Stimulated activated CD4-positive, alpha-beta T cell treated with anti-CD3 and anti-CD28 coated beads, Interleukin-2, amount 100 ng/mL, for 4 hours (primary cell): ENCODE data around the gene PHLDA2.

Experiments used
- DNase-seq: peaks from one replicate; pipeline ENCODE4 v3.0.0-alpha.2; 2020; ENCODE audit warnings: low read depth

The PHLDA2 gene

DNA sequence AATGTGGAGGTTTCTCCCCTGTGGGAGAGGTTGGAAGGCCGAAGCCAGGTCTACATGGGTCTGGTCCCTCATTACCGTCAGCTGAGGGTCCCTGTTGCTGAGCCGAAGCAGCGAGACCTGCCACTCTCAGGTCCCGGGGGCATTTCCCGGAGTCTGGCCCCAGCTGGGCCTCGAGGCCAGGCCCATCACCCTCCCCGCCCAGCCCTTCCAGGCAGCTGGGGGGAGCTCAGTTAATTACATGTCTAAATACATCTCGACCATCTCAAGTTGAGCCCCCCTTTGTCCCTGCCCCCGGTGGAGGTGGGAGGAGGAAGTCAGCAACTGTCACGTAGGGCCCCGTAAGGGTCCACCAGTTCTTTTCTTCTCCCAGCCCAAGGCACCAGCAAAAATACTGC, 47.2 kb downstream of the PHLDA2 start:
- DNase-seq, result no peak

DNA sequence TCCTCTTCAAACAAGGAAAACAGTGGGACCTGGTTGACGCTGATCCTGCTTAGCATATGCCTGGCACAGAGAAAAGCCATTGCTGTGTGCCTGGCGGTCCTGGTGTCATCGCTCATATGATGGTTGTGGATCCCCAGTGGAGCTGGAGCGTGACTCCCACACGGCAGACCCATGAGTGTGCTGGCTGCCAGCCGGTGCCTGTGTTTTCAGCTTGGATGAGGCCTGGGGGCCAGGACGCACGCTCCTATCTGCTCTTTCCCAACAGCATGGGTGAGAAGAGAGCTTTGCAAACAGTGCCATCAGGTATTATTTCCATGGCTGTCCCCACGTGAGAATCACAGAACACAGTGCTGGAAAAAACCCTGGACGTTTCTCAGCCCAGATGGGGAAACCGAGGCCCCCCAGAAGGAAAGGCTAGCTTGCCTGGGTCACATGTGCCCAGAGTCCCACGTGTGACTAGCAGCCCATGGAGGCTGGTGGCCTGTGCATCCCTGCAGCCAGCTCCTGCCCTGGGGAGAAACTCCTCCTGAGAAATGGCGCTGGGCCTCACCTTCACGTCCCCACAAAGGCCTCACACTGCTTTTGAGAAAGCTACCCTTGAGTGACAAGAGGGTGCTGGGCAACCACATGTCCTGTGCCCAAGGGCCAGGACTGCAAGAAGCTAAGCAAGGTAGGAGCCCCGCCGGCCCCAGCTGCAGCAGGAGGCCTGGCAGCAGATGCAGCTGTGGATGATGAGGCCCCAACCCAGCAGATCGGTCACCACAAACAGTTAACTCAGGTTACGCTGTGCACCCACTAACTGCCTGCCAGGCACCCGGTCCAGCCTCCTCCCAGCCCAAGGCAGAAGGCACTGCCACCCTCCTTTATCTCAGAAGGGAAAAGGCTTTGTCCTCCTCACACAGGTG, 47.9 kb downstream of the PHLDA2 start:
- DNase-seq, result no peak

DNA sequence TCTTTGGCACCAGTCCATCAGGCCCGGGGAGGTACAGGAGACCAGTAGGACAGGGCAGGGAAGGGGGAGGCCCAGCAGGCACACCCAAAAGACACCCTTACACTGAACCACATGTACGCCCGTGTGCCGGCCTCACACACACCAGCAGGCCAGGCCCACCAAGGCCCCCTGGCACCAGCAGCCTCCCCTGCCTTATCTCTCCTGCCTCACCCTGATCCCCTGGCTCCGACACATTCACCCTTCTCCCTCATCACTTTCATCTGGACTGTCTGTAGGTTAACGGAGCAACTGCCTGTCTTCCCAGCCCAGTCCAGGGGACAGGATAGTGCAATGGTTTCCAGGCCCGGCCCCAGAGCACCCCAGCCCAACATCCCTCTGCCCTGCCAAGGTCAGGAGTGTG, 48.6 kb downstream of the PHLDA2 start:
- no peak for DNase-seq

DNA sequence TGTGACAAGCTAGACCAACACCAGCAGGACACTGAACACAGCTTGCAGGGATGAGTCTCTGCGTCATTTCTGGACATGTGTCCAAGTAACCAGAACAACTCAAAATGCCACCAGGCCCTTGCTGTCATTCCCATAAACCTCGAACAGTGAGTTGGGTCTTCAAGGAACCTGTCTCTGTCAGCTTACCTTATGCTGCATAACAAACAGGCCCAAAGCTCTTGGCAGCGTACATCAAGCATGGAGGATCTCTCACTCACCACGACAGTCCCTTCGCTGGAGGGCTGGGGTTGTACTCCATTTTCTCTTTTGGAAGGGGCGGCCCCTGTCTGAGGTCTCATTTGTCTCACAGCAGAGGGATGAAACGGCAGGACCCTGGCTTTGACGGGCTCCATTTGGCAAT, 50.4 kb downstream of the PHLDA2 start:
- DNase-seq, result no peak
